GM19372 (cell line): Measurements from ENCODE around the gene EFCAB13.
"Not testable (repeated sequence)": the region's sequence is repeated elsewhere in the genome, so short reads cannot be mapped to it uniquely, and the experiment has no call there.

ENCODE experiments used
- ATAC-seq: cut with Tn5 transposase; IDR thresholded peaks from one replicate; pipeline ENCODE4 v1.9.1; 2021; ENCODE audit warnings: mild to moderate bottlenecking, low read depth, moderate library complexity; ENCODE audit not compliant: unreplicated experiment

Gene EFCAB13

DNA sequence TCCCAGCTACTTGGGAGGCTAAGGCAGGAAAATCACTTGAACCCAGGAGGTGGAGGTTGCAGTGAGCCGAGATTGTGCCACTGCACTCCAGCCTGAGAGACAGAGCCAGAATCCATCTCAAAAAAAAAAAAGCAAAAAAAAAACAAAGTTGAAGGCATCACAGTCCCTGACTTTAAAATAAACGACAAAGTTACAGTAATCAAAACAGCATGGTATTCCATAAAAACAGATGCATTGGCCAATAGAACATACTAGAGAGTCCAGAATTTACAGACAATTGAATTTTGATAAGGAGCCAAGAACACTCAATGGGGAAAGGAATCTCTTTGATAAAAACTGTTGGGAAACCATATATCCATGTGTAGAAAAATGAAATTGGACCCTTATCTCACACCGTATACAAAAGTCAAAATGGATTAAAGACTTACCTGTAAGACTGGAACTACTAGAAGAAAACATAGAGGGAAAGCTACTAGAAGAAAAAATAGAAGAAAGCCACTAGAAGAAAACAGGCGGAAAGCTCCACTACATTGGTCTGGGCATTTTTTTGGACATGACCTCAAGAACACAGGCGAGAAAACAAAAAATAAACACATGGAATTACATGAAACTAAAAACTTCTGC is 2.8 kb upstream of the EFCAB13 start:
- no peak for ATAC-seq

DNA sequence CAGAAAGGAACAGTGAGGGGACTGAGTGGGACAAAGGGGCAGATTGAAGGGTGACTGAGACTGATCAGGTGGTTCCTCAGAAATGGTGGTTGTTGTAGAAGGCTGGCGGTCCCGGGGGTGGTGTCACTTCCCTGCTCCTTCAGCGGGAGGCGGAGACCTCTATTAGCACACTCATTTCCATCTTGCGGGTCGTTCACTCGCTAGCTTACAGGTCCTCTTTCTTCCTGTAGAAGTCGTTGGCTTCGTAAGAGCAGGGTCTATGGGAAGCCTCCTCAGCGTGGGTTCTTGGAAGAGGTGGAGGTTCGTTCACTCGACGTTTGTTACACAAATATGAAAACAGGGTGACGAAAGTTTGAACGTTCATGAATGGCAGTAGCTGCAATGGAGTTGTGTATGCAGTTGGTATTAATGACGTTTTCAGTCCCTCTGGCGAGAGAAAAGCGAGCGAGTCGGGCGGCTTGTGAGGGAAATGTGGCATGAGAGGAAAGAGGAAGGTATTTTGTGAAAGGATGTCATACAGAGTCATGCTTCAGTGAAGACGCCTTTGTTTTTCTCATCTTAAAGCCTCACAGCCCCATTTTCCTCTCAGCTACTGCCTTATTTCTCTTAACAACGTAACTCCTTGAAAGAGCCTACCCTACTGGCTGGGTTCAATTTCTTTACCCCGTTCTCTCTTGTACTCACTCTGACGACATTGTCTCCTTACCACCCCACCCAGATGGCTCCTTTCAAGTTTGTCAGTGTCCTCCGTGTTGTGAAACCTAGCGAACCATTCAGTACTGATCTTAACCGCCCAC is 667 bp downstream of the EFCAB13 start:
- ATAC-seq, result peak; percentile 30

DNA sequence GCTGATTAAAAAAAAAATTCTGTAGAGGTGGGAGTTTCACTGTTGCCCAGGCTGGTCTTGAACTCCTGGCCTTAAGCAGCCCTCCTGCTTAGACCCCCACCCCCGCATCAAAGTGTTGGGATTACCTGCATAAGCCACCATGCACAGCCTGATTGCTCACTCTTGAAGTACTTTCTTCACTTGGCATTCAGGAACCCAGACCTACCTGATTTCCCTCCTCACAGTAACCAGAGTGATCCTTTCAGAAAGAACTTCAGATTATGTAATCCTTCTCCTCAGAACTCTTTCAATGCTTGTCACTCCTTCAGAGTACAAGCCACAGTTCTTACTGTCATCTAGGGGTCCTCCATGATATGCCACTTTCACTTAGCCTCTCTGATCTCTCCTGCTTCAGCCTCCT is 1.4 kb downstream of the EFCAB13 start:
- no peak for ATAC-seq

DNA sequence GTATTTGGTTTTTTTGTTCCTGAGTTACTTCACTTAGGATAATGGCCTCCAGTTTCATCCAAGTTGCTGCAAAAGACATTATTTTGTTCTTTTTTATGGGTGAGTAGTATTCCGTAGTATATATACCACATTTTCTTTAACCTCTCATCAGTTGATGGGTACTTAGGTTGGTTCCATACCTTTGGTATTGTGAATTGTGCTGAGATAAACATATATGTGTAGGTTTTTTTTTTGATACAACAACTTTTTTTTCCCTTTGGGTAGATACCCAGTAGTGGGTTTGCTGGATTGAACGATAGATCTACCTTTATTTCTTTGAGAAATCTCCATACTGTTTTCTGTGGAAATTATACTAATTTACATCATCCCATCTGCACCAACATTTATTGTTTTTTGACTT is 6.8 kb downstream of the EFCAB13 start:
- no peak for ATAC-seq

DNA sequence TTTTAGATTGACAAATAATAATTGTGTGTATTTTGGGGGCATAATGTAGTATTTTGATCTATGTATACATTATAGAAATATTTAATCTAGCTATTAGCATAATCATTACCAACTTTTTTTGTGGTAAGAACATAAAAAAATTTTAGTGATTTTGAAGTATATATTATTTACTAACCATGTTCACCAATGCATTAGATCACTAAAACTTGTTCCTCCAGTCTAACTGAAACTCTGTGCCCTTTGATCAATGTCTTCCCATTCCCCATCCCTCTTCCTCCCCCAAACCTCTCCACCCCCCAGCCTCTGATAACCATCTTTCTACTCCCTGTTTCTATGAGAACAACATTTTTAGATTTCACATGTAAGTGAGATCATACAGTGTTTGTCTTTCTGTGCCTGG is 8.5 kb downstream of the EFCAB13 start:
- no peak for ATAC-seq

DNA sequence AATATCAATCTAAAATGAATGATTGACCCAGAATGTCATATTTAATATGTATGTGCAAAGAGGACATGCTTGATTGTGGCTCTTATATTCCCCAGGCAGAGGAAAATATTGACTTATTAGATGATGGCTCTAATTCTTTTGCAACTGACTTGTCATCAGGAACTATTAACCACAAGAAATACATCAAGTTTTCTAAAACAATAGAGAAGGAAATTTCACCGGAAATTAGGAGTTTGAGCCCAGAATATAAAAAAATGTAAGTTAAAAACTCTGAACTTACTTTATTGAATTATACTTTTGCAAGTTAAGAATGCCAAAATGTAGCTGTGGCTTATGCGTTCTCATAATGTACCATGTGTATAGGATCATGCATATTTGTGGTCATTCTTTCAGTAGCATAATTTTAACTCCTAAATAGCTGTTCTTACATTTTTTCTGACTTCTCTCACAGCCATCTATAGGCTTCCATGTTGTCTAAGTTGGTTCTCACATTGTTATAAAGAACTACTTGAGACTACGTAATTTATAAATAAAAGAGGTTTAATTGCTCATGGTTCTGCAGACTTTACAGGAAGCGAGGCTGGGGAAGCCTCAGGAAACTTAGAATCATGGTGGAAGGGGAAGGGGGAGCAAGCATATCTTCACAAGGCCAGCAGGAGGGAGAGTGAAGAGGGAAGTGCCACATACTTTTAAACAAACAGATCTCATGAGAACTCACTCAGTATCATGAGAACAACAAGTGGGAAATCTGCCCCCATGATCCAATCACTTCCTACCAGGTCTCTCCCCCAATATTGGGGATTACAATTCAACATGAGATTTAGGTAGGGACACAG is 11.6 kb downstream of the EFCAB13 start:
- no peak for ATAC-seq

DNA sequence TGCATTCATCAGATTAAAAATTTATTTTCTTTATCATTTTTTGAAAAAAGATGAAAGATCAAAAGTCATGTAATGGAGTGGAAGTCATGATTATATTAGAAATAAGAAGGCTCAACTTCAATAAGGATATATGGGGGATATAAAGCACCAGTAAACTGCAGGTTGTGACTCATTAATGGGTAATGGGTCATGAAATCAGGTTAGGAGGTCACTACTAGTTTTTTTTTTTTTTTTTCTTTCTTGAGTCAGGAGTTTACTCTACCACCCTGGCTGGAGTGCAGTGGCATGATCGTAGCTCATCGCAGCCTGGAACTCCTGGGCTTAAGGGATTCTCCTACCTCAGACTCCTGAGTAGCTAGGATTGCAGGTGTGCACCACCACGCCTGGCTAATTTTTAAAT is 14.3 kb downstream of the EFCAB13 start:
- no peak for ATAC-seq

DNA sequence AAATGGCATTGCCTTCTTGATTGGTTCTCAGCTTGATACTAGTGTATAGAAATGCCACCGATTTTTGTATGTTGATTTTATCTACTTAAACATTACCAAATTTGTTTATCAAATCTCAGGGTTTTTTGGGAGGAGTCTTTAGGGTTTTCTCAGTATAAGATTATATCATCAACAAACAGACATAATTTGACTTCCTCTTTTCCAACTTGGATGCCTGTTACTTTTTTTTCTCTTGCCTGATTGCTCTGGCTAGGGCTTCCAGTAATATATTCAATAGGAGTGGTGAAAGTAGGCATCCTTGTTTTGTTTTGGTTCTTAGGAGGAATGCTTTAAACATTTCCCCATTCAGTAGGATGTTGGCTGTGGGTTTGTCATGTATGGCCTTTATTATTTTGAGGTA is 29.1 kb downstream of the EFCAB13 start:
- ATAC-seq, result no peak

DNA sequence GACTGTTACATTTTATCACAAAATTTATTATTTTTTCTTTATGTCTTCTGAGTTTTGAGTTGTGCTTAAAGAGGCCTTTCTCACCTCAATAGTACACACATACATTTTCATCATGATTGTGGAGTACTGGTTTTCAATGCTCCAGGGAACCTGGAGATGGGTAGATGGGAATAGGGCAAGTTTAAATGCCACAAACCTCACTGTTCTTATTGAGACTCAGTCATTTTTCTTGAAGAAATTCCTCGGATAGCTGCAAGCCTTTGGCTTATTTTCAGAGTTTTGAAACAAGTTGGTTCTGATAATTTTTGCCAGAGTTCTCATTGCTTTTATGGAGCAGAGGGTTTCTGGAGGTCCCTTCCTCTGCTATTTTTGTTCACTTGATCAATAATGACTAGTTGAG is 34.9 kb downstream of the EFCAB13 start:
- ATAC-seq, result no peak

DNA sequence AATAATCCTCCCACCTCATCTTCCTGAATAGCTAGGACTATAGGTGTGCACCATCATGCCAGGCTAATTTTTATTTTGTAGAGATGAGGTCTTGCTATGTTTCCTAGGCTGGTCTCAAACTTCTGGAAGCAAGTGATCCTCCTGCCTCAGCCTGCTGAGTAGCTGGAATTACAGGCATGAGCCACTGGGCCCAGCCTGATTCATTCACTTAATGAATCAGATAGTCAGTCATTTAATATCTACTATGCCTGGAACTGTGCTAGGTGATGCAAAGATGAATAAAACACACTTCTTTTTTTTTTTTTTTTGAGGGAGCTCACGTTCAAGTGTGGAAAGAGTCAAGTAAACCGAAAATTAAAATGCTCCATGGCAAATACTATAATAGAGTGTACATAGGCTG is 39.4 kb downstream of the EFCAB13 start:
- ATAC-seq, result no peak

DNA sequence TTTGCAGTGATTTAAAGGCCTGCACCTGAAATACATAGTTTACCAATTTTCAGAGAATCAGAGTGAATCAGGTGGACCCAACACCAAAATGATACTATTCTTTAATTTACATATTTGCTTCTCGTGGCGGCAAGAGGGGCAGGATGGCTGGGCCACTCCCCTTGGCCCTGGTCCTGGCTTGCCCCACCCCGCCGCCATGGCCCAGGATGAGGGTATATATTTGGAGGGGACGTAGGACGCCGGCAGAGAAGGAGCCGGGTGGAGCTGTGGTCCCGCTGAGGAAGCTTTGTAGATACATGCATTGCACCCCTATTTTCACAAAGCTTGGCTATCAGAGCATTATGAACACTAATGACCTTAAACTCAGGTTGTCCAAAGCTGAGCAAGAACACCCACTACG is 43.5 kb downstream of the EFCAB13 start:
- ATAC-seq, result no peak

DNA sequence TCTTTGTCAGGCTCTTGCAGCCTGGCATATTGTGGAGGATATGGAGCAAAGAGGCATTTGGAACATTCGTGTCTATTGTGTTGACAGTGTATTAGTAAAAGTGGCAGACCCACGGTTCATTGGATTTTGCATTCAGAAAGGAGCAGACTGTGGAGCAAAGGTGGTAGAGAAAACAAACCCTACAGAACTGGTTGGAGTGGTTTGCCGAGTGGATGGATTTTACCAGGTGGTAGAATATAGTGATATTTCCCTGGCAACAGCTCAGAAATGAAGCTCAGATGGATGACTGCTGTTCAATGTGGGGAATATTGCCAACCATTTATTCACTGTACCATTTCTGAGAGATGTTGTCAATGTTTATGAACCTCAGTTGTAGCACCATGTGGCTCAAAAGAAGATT is 44.5 kb downstream of the EFCAB13 start:
- no peak for ATAC-seq

DNA sequence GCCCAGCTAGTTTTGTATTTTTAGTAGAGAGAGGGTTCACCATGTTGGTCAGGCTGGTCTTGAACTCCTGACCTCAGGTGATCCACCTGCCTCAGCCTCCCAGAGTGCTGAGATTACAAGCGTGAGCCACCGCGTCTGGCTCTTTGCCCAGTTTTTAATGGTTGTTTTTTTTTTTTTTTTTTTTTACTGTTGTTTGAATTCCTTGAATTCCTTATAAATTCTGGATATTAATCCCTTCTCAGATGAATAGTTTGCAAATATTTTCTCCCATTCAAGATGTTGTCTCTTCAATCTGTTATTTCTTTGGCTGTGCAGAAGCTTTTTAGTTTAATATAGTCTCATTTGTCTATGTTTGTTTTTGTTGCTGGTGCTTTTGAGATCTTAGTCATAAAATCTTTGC is 47.1 kb downstream of the EFCAB13 start:
- ATAC-seq, result not testable (repeated sequence)

DNA sequence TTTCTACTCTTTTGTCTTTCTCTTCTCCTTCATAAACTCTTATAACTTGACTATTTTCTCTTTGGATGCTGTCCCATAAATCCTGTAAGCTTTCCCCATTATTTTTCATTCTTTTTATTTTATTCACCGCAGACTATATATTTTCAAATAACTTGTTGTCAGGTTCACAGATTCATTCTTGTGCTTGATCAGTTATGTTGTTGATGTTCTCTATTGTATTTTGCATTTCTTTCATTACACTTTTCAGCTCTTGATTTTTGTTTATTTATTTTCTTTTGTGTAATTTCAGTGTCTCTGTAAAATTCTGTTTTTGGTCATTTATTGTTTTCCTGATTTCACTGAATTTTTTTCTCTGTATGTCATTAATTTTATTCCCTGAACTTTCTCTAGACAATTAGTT is 49.2 kb downstream of the EFCAB13 start:
- no peak for ATAC-seq

DNA sequence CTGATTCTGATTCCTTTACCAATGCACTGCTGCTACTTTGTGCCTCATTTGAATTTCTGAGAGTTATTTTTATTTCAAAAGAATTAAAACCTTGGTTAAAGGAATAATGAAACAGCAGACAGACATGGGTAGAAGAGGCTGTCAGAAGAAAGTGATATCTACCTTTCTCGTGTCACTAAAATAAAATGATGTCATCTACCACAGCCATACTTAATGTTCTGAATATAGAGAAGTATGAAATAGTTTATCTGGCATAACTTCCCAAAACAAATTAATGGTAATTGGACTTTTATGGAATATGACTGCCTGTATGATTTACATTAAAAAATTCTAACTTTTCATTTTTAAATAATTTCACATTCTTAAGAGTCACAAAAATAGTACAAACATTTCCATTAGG is 52.5 kb downstream of the EFCAB13 start:
- ATAC-seq, result no peak

DNA sequence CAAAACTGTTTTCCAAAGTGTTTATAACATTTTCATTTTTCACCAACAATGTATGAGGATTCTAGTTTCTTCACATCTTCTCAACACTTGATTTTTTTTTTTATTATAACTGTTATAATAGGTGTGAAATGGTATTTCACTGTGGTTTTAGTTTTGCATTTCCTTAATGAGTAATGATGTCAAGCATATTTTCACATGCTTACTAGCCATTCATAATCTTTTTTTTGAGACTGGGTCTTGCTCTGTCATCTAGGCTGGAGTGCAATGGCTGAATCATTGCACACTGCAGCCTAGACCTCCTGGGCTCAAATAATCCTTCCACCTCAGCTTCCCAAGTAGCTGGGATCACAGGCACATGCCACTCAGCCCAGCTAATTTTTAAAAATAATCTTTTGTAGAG is 65.1 kb downstream of the EFCAB13 start:
- no peak for ATAC-seq

DNA sequence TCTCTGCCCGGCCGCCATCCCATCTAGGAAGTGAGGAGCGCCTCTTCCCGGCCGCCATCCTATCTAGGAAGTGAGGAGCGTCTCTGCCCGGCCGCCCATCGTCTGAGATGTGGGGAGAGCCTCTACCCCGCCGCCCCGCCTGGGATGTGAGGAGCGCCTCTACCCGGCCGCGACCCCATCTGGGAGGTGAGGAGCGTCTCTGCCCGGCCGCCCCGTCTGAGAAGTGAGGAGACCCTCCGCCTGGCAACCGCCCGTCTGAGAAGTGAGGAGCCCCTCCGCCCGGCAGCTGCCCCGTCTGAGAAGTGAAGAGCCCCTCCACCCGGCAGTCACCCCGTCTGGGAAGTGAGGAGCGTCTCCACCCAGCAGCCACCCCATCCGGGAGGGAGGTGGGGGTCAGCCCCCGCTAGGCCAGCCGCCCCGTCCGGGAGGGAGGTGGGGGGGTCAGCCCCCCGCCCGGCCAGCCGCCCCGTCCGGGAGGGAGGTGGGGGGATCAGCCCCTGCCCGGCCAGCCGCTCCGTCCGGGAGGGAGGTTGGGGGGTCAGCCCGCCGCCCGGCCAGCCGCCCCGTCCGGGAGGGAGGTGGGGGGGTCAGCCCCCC is 73.9 kb downstream of the EFCAB13 start:
- not testable (repeated sequence) for ATAC-seq

DNA sequence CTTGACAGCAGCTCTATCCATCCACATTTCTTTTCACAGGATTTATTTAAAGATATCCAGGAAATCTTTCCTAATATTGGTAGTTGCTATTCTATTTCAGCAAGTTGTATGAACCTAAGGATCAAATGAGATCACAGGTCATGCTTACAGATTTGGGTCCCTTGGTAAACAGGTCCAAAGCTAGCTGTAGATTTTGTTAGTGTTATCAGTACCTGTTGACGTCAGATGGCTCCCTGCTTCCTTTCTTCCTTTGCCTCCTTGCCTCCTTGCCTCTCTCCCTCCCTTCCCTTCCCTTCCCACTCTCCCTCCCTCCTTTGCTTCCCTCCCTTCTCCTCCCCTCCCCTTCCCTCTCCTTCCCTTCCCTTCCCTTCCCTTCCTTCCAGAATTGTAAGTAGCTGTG is 76.6 kb downstream of the EFCAB13 start:
- ATAC-seq, result no peak

DNA sequence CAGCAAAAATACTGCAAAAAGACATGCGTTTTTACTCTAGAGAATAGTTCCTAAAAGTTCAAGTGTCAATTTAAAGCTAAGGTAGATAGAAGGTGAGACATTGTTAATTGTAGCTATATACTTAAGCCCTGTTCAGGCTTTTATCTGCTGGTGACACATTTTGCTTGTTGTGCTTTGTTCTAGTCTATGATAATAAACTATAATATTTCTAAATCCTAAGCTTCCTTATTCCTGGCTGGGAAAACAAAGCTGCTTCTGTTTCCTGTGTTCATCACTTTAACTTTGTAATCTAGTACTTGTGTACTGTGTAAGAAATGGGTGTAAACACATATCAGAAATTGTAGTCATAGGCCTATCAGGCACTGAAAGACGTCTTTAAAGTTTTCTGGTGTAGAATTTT is 77.3 kb downstream of the EFCAB13 start:
- no peak for ATAC-seq

DNA sequence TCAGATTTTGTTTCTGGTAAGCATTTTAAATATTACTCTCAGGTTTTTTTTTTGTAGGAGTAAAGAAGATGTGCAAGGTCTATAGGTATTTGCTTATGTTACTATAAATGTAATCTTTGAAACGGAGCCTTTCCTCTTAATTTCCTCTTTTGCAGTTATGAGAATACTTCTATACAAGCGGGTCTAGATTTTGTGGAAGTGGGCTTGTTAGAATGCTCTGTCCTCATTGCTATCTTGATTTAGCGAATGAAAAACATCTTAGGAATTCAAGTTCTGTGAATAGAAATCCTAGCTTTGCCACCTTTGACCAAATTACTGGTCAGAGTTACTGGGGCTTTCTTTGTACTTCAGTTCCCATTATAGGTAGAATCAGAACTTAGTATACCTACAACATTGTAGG is 80.3 kb downstream of the EFCAB13 start:
- ATAC-seq, result no peak

DNA sequence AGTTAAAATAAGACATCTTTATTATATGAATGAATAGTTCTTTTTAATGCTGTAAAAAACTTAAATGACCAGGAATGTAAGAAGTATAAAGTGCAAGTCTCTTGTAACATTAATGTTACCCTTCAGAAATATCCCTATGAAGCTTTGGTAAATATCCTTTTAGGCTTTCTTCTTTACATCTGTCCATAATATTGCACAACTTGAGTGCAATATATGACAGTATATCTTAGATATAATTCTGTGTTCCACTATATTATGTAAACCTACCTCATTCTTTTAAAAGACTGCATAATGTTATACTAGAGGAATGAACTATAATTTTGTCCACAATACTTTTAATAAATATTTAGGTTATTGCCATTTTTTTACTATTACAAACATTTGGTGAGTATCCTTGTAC is 81.1 kb downstream of the EFCAB13 start:
- no peak for ATAC-seq
